Measurements from ENCODE around the gene WASHC2C. TPM values are rescaled to one million over a fixed set of nuclear protein-coding genes. Genes with fewer than 3 reads are reported as not detected.
"Not testable (repeated sequence)": the region's sequence is repeated elsewhere in the genome, so short reads cannot be mapped to it uniquely, and the experiment has no call there.

Gene WASHC2C
- total RNA-seq, 2 experiments from 2014 or later = 23.4 to 24.2 TPM

- intact Hi-C loops (cut with micrococcal nuclease) = no loop called here
Observed at GRCh38 chr10:45819552-45819951, 92.5 kb downstream of the WASHC2C start.

DNA sequence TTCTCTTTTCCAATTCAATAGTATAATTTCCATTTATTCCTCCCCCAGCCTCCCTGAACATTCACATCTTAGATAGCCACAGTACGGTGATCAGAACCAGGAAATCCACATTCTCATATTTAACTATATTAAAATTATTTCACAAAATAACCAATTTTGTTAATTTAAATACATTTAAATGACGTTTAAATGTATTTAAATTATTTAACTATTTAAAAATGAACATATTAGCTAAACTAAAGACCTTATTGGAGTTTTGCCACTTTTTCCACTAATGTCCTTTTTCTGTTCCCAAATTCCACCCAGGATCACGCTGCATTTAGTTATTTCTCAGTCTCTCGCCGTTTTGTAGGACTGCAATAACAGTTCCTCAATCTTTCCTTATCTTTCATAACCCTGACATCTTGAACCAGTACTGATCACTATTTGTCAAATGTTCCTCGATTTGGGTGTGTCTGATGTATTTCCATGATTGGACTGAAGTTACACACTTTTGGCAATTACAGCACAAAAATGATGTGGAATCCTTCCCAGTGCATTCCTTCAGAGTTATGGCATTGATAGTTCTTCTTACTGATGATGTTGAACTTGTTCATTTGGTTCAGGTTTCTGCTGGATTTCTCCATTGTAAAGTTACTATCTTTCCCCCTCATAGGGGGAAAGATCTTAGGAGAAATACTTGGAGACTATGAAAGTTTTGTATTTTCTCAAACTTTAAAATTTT lies 93.2 kb downstream of the WASHC2C start:
- POLR2A ChIA-PET; intact Hi-C loops (cut with micrococcal nuclease); H3K9me3 Mint-ChIP-seq; H3K4me3 Mint-ChIP-seq; H3K27me3 Mint-ChIP-seq; CTCF ChIA-PET; H3K4me1 Mint-ChIP-seq (ENCODE audit: low read depth); H3K36me3 Mint-ChIP-seq; H3K27ac Mint-ChIP-seq; DNase-seq: not testable (repeated sequence)

More at GRCh38 chr10:45819552-45819951, 92.5 kb downstream of the WASHC2C start:
- POLR2A ChIA-PET = no interaction called here
- no peak overlapping the region for H3K27ac Mint-ChIP-seq
- no peaks in the 10 kb centered on the region for H3K4me1 Mint-ChIP-seq (ENCODE audit: low read depth)
- H3K36me3 Mint-ChIP-seq = no peaks in the 10 kb centered on the region
- CTCF ChIA-PET = no interaction called here
- H3K9me3 Mint-ChIP-seq = no peaks in the 10 kb centered on the region
- DNase-seq = no peak
- no peaks in the 10 kb centered on the region for H3K27me3 Mint-ChIP-seq
- H3K4me3 Mint-ChIP-seq = no peak overlapping the region

GRCh38 chr10:45822918-45823317 lies 95.9 kb downstream of the WASHC2C start:
- intact Hi-C loops (cut with micrococcal nuclease) = not testable (repeated sequence)

More at GRCh38 chr10:45822918-45823317, 95.9 kb downstream of the WASHC2C start:
- DNase-seq; H3K27ac Mint-ChIP-seq; H3K4me3 Mint-ChIP-seq; H3K9me3 Mint-ChIP-seq; H3K4me1 Mint-ChIP-seq (ENCODE audit: low read depth); H3K27me3 Mint-ChIP-seq; CTCF ChIA-PET; POLR2A ChIA-PET; H3K36me3 Mint-ChIP-seq: not testable (repeated sequence)

Other genes starting within 250 kb of the WASHC2C start
- gene ZFAND4, start 54.5 kb upstream of the WASHC2C start, total RNA-seq = 10 to 100 TPM in 1 of 2 experiments, 1 to 10 TPM in 1; 9.6 to 11.9 TPM
- gene AGAP4, start 120.2 kb downstream of the WASHC2C start, total RNA-seq = 10 to 100 TPM; 10.3 to 13.4 TPM
- gene TIMM23, start 245.2 kb downstream of the WASHC2C start, total RNA-seq = 10 to 100 TPM; 70.2 to 73.4 TPM